MCF 10A (cell line): ENCODE measurements around the gene IER2. TPM values are rescaled to one million over a fixed set of nuclear protein-coding genes. Genes with fewer than 3 reads are reported as not detected.

Source experiments
- BruUV-seq: library from RNA; stranded (reverse); fragments of 400-500 nt; replicated peaks from 2 replicates; lab custom pipeline; 2021; lab: Mats Ljungman, UMichigan
- CTCF ChIA-PET: fragments of 300-600 bp; sonication (Branson Sonifier 250); formaldehyde crosslinking; extraction: SDS; loops from one replicate; lab custom pipeline; 2021; ENCODE audit warnings: antibody characterized with exemption, inconsistent platforms; lab: Yijun Ruan, JAX
- POLR2A ChIA-PET: fragments of 300-600, 350-650 bp; sonication (Branson Sonifier 250); formaldehyde crosslinking; extraction: SDS; loops from one replicate; lab custom pipeline; 2020; ENCODE audit warnings: antibody characterized with exemption, inconsistent platforms; lab: Yijun Ruan, JAX
- DNase-seq: peaks from one replicate; pipeline ENCODE4 v3.0.0-alpha.2; 2018; ENCODE audit not compliant: unreplicated experiment
- H3K27ac Mint-ChIP-seq: one replicate; pipeline ENCODE4 v1.8.0; 2022; ENCODE audit warnings: mild to moderate bottlenecking, low read depth, mixed read lengths; ENCODE audit not compliant: unreplicated experiment
- H3K27me3 Mint-ChIP-seq: one replicate; pipeline ENCODE4 v1.8.0; 2022; ENCODE audit warnings: mixed read lengths; ENCODE audit not compliant: insufficient read depth, unreplicated experiment
- H3K36me3 Mint-ChIP-seq: one replicate; pipeline ENCODE4 v1.8.0; 2022; ENCODE audit warnings: mild to moderate bottlenecking, moderate library complexity, mixed read lengths; ENCODE audit not compliant: insufficient read depth, unreplicated experiment
- H3K4me1 Mint-ChIP-seq: one replicate; pipeline ENCODE4 v1.8.0; 2022; ENCODE audit warnings: mixed read lengths; ENCODE audit not compliant: insufficient read depth, unreplicated experiment
- H3K4me3 Mint-ChIP-seq: one replicate; pipeline ENCODE4 v1.8.0; 2022; ENCODE audit warnings: mild to moderate bottlenecking, moderate library complexity, mixed read lengths; ENCODE audit not compliant: unreplicated experiment
- H3K9me3 Mint-ChIP-seq: one replicate; pipeline ENCODE4 v1.8.0; 2022; ENCODE audit warnings: mixed read lengths; ENCODE audit not compliant: unreplicated experiment
- intact Hi-C: fragments of 100-400 bp; cut with micrococcal nuclease; formaldehyde crosslinking; loops from 2 replicates; pipeline ENCODE4 v1.14.1; 2022
- total RNA-seq: library from RNA; stranded (reverse); gene quantifications from 2 replicates; pipeline ENCODE4 v1.2.3, GENCODE V29; 2022
- TF ChIP-seq, protein P1 (sequence below): fragments of 200-600 bp; IDR thresholded peaks from one replicate; pipeline ENCODE4 v1.8.0; 2022; ENCODE audit warnings: antibody characterized with exemption, mild to moderate bottlenecking; ENCODE audit not compliant: unreplicated experiment

IER2 gene
- total RNA-seq, 1 experiment from 2014 or later, result 92.3 TPM

DNA sequence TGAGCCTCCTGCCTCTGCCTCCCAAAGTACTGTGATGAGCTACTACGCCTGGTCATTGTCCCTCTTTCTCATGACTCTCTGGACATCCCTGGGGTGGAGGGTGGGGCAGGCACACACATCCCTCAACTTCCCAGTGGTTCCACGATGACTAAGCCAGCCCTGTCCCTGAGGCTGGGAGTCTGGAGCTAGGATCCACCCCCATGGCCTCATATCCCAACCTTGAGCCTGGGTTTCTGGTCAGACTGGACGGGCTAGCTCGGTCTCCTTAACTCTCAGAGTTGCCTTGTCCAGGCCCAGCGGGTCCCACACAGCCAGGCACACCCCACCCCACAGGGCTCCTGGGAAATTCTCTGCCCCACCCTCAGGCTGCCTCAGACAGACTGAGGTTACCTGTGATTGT is 19.6 kb downstream of the IER2 start:
- no TSS peak for BruUV-seq
- CTCF ChIA-PET, result interaction anchor here (0.5 to 1.2 kb wide), 6 partner anchors 15 to 711 kb away, joined by 3 to 4 read pairs (median 3); no protein-coding TSS in a partner anchor
- intact Hi-C loops, result loop anchor here (5.0 kb wide), 1 partner anchor 52 kb away; the partner anchor contains the start of genes NACC1 and TRMT1

DNA sequence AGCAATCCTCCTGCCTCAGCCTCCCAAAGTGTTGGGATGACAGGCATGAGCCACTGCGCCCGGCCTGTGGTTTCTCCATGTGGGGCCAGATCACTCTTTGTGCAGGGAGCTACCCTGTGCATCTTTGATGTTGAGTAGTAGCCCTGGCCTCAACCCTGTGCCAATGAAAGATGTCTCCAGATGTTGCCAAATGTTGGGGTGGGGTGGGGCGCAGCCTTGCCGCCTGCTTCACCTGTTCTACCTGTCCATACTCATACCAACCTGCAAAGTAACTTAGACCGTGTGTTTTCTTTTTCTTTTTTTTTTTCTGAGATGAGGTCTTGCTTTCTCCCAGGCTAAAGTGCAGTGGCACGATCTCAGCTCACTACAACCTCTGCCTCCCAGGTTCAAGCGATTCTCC is 20.9 kb downstream of the IER2 start:
- H3K9me3 Mint-ChIP-seq, result no peaks in the 10 kb centered on the region
- no TSS peak for BruUV-seq
- ChIA-PET POLR2A (interaction anchor here (2.4 kb wide), 1 partner anchor 21 kb away, joined by 11 read pairs; the partner anchor contains the start of genes IER2 and STX10), CTCF (no interaction called here)
- peaks cover 26% of the 10 kb centered on the region for H3K4me1 Mint-ChIP-seq
- H3K4me3 Mint-ChIP-seq, result no peak overlapping the region
- H3K36me3 Mint-ChIP-seq, result no peaks in the 10 kb centered on the region
- intact Hi-C loops, result no loop called here
- TF ChIP-seq, protein P1, sequence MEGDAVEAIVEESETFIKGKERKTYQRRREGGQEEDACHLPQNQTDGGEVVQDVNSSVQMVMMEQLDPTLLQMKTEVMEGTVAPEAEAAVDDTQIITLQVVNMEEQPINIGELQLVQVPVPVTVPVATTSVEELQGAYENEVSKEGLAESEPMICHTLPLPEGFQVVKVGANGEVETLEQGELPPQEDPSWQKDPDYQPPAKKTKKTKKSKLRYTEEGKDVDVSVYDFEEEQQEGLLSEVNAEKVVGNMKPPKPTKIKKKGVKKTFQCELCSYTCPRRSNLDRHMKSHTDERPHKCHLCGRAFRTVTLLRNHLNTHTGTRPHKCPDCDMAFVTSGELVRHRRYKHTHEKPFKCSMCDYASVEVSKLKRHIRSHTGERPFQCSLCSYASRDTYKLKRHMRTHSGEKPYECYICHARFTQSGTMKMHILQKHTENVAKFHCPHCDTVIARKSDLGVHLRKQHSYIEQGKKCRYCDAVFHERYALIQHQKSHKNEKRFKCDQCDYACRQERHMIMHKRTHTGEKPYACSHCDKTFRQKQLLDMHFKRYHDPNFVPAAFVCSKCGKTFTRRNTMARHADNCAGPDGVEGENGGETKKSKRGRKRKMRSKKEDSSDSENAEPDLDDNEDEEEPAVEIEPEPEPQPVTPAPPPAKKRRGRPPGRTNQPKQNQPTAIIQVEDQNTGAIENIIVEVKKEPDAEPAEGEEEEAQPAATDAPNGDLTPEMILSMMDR, result no peak
- no peak for DNase-seq
- no peak overlapping the region for H3K27ac Mint-ChIP-seq
- no peaks in the 10 kb centered on the region for H3K27me3 Mint-ChIP-seq

More for the DNA sequence above, 19.6 kb downstream of the IER2 start:
- H3K27ac Mint-ChIP-seq, result no peak overlapping the region
- POLR2A ChIA-PET, result interaction anchor here (0.8 to 2.4 kb wide), 5 partner anchors 16 to 91 kb away, joined by 3 to 11 read pairs (median 4); partner anchors contain the start of genes IER2 and STX10
- H3K9me3 Mint-ChIP-seq, result no peaks in the 10 kb centered on the region
- no peaks in the 10 kb centered on the region for H3K27me3 Mint-ChIP-seq
- TF ChIP-seq, protein P1, result no peak
- H3K36me3 Mint-ChIP-seq, result no peaks in the 10 kb centered on the region
- no peak overlapping the region for H3K4me3 Mint-ChIP-seq
- peak; percentile 84 for DNase-seq
- peaks cover 29% of the 10 kb centered on the region for H3K4me1 Mint-ChIP-seq

DNA sequence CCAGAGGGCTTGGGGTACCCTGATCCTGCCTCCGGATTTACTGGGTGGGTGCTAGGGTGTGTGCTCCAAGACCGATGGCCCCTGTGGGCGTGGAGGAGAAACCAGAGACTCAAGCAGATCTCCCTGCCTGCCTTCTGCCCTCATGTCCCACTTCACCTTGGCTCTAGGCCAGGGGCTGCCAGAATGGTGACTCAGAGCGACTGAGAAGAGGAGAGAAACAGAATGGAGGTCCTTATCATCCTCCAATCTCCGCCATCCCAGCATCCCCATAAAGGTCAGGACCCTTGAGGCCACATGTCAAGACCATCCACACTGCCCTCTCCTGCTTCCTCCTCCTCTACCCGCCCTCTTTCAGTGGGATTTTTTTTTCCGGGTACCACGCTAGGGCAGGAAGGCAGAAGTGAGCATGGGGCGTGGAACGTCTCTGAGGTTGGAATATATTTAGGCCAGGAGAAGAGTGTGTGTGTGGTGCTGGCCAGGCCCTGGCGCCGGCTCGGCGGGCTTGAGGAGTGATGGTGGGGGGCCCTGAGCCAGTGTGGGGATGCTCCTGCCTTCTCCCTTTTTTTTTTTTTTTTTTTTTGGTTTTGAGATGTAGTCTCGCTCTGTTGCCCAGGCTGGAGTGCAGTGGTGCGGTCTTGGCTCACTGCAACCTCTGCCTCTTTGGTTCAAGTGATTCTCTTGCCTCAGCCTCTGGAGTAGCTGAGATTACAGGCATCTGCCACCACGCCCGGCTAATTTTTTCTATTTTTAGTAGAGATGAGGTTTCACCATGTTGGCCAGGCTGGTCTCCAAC is 22.3 kb downstream of the IER2 start:
- peak overlapping the region; percentile 61 for H3K27ac Mint-ChIP-seq
- peaks cover 19% of the 10 kb centered on the region for H3K4me1 Mint-ChIP-seq
- BruUV-seq, result no TSS peak
- peak; percentile 93 for DNase-seq
- POLR2A ChIA-PET, result no interaction called here
- no peaks in the 10 kb centered on the region for H3K36me3 Mint-ChIP-seq
- intact Hi-C loops, result no loop called here
- TF ChIP-seq, protein P1, result no peak
- no peaks in the 10 kb centered on the region for H3K27me3 Mint-ChIP-seq
- H3K4me3 Mint-ChIP-seq, result no peak overlapping the region
- no peaks in the 10 kb centered on the region for H3K9me3 Mint-ChIP-seq
- CTCF ChIA-PET, result no interaction called here

DNA sequence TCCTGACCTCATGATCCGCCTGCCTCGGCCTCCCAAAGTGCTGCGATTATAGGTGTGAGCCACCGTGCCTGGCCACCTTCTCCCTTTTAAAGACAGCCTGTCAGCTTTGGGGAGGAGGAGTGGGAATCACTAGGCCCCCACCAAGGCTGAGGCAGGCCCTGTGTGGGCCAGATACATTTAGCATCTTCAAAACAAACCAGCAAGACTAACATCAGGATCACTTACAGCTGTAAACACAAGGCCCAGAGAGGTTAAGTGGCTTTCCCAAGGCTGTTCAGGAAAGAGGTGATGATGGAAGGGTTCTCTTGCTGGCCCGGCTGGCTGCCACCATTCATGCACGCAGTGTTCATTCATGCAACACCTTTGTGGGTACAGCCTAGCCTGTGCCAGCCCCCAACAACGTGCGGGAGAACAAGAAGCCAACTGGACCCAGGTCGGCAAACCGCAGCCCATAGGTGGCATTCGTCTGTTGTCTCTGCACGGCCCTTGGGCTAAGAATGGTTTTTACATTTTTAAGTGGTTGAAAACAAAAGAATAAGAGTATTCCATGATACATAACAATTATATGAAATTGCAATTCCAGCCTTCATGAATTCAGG is 23.0 kb downstream of the IER2 start:
- CTCF ChIA-PET, result no interaction called here
- BruUV-seq, result no TSS peak
- Mint-ChIP-seq H3K4me3 (no peak overlapping the region), H3K27ac (no peak overlapping the region), H3K36me3 (no peaks in the 10 kb centered on the region), H3K9me3 (no peaks in the 10 kb centered on the region), H3K4me1 (peaks cover 19% of the 10 kb centered on the region), H3K27me3 (no peaks in the 10 kb centered on the region)
- POLR2A ChIA-PET, result no interaction called here
- TF ChIP-seq, protein P1, result no peak
- intact Hi-C loops, result no loop called here
- no peak for DNase-seq
